Activated gamma-delta T cell (primary cell): ENCODE data around the gene CNGB1.
"Not testable (repeated sequence)": the region's sequence is repeated elsewhere in the genome, so short reads cannot be mapped to it uniquely, and the experiment has no call there.

Experiments
- DNase-seq: peaks from one replicate; lab custom pipeline; 2025; lab: John Stamatoyannopoulos, UW

Gene CNGB1

GRCh38 chr16:57952909-57953308 is 18.0 kb downstream of the CNGB1 start:
- DNase-seq, result no peak

GRCh38 chr16:57951204-57951960 is 19.5 kb downstream of the CNGB1 start:
- no peak for DNase-seq

- DNase-seq, result no peak
Measured at GRCh38 chr16:57950382-57950781, 20.5 kb downstream of the CNGB1 start.

- DNase-seq, result no peak
Measured at GRCh38 chr16:57949595-57950238, 21.2 kb downstream of the CNGB1 start.

GRCh38 chr16:57949013-57949412 is 21.9 kb downstream of the CNGB1 start:
- no peak for DNase-seq

GRCh38 chr16:57948027-57948426 is 22.9 kb downstream of the CNGB1 start:
- no peak for DNase-seq

- no peak for DNase-seq
Measured at GRCh38 chr16:57947261-57947660, 23.7 kb downstream of the CNGB1 start.

- no peak for DNase-seq
Measured at GRCh38 chr16:57946181-57946801, 24.6 kb downstream of the CNGB1 start.

GRCh38 chr16:57945740-57946138 is 25.2 kb downstream of the CNGB1 start:
- DNase-seq, result no peak

- DNase-seq, result no peak
Measured at GRCh38 chr16:57944970-57945739, 25.8 kb downstream of the CNGB1 start.

- not testable (repeated sequence) for DNase-seq
Measured at GRCh38 chr16:57943381-57943780, 27.5 kb downstream of the CNGB1 start.

GRCh38 chr16:57941901-57942300 is 29.0 kb downstream of the CNGB1 start:
- DNase-seq, result not testable (repeated sequence)

- DNase-seq, result no peak
Measured at GRCh38 chr16:57941016-57941664, 29.8 kb downstream of the CNGB1 start.

GRCh38 chr16:57940382-57940966 is 30.5 kb downstream of the CNGB1 start:
- no peak for DNase-seq

GRCh38 chr16:57939872-57940224 is 31.1 kb downstream of the CNGB1 start:
- DNase-seq, result no peak

- DNase-seq, result no peak
Measured at GRCh38 chr16:57938936-57939871, 31.7 kb downstream of the CNGB1 start.

- no peak for DNase-seq
Measured at GRCh38 chr16:57938484-57938883, 32.4 kb downstream of the CNGB1 start.

- no peak for DNase-seq
Measured at GRCh38 chr16:57937861-57938260, 33.1 kb downstream of the CNGB1 start.

- no peak for DNase-seq
Measured at GRCh38 chr16:57935904-57936303, 35.0 kb downstream of the CNGB1 start.

GRCh38 chr16:57930533-57930932 is 40.4 kb downstream of the CNGB1 start:
- no peak for DNase-seq
